Loucy (cell line): ENCODE results near the gene IL23R.
"Not testable (repeated sequence)": the region's sequence is repeated elsewhere in the genome, so short reads cannot be mapped to it uniquely, and the experiment has no call there.

Experiments
- H2AFZ ChIP-seq: fragments of 200-600 bp; sonication (generic); 2 replicates; pipeline ENCODE4 v1.6.0; 2016; ENCODE audit warnings: antibody characterized with exemption, mild to moderate bottlenecking, low read length, moderate library complexity
- H3F3A ChIP-seq: fragments of 200-600 bp; 2 replicates; pipeline ENCODE4 v1.6.0; 2016; ENCODE audit warnings: antibody characterized with exemption, low read depth, mild to moderate bottlenecking
- H3K27me3 ChIP-seq: fragments of 200-600 bp; sonication (generic); 2 replicates; pipeline ENCODE4 v1.6.1; 2014; ENCODE audit warnings: low read length, mild to moderate bottlenecking; ENCODE audit not compliant: insufficient read depth, poor library complexity, severe bottlenecking
- H3K36me3 ChIP-seq: fragments of 200-600 bp; sonication (generic); 2 replicates; pipeline ENCODE4 v1.6.1; 2016; ENCODE audit warnings: low read length; ENCODE audit not compliant: insufficient read depth
- H3K4me1 ChIP-seq: fragments of 200-600 bp; sonication (generic); 2 replicates; pipeline ENCODE4 v1.5.1; 2014; ENCODE audit warnings: low read length, mild to moderate bottlenecking; ENCODE audit not compliant: insufficient read depth, poor library complexity, severe bottlenecking
- H3K4me2 ChIP-seq: fragments of 200-600 bp; sonication (generic); 2 replicates; pipeline ENCODE4 v1.6.0; 2014; ENCODE audit warnings: antibody characterized with exemption, low read length, low read depth, mild to moderate bottlenecking; ENCODE audit not compliant: poor library complexity, severe bottlenecking
- H3K4me3 ChIP-seq: fragments of 200-600 bp; sonication (generic); 2 replicates; pipeline ENCODE4 v1.5.1; 2014; ENCODE audit warnings: low read length, mild to moderate bottlenecking, mixed read lengths; ENCODE audit not compliant: poor library complexity, severe bottlenecking
- H3K79me2 ChIP-seq: fragments of 200-600 bp; sonication (generic); 2 replicates; pipeline ENCODE4 v1.6.1; 2014; ENCODE audit warnings: low read length; ENCODE audit not compliant: insufficient read depth
- H3K9ac ChIP-seq: fragments of 200-600 bp; sonication (generic); 2 replicates; pipeline ENCODE4 v1.6.0; 2014; ENCODE audit warnings: mild to moderate bottlenecking, low read depth, low read length, moderate library complexity; ENCODE audit not compliant: poor library complexity, severe bottlenecking
- H3K9me2 ChIP-seq: fragments of 200-600 bp; sonication (generic); replicated peaks from 2 replicates; pipeline ENCODE4 v1.6.1; 2016; ENCODE audit warnings: low read depth, low read length, mixed read lengths
- H3K9me3 ChIP-seq: fragments of 200-600 bp; sonication (generic); 2 replicates; pipeline ENCODE4 v1.6.1; 2014; ENCODE audit warnings: mild to moderate bottlenecking, antibody characterized with exemption, low read length, low read depth; ENCODE audit not compliant: insufficient read depth
- H4K20me1 ChIP-seq: fragments of 200-600 bp; sonication (generic); 2 replicates; pipeline ENCODE4 v1.6.0; 2014; ENCODE audit warnings: antibody characterized with exemption, low read length, mild to moderate bottlenecking; ENCODE audit not compliant: insufficient read depth, poor library complexity, severe bottlenecking
- CTCF ChIP-seq: fragments of 200-600 bp; sonication (generic); conservative IDR thresholded peaks from 2 replicates; pipeline ENCODE4 v1.5.1; 2014; ENCODE audit warnings: mild to moderate bottlenecking, antibody characterized with exemption, low read length
- EZH2phosphoT487 ChIP-seq: fragments of 200-600 bp; IDR thresholded peaks from 2 replicates; pipeline ENCODE4 v1.6.1; 2018; ENCODE audit warnings: antibody characterized with exemption, mild to moderate bottlenecking, moderate library complexity, borderline replicate concordance

The IL23R gene

GRCh38 chr1:67146539-67146938 is 19.7 kb upstream of the IL23R start:
- no peaks in the 10 kb centered on the region for H3K9me2 ChIP-seq
- H3K79me2 ChIP-seq, result no peaks in the 10 kb centered on the region
- H3F3A ChIP-seq, result no peaks in the 10 kb centered on the region
- no peak overlapping the region for H3K4me3 ChIP-seq
- no peaks in the 10 kb centered on the region for H3K36me3 ChIP-seq
- H4K20me1 ChIP-seq, result no peaks in the 10 kb centered on the region
- H3K9ac ChIP-seq, result no peak overlapping the region
- peaks cover 6% of the 10 kb centered on the region for H3K4me1 ChIP-seq
- H2AFZ ChIP-seq, result no peak overlapping the region
- TF ChIP-seq EZH2phosphoT487 (no peak), CTCF (no peak)
- no peaks in the 10 kb centered on the region for H3K27me3 ChIP-seq
- H3K9me3 ChIP-seq, result no peaks in the 10 kb centered on the region
- H3K4me2 ChIP-seq, result no peak overlapping the region

- H3K4me1 ChIP-seq, H2AFZ ChIP-seq, H3K9ac ChIP-seq, H3K36me3 ChIP-seq, H3K27me3 ChIP-seq, H3K4me3 ChIP-seq, H3K4me2 ChIP-seq, H3K79me2 ChIP-seq, H3K9me3 ChIP-seq, H4K20me1 ChIP-seq, H3F3A ChIP-seq, H3K9me2 ChIP-seq: not testable (repeated sequence)
Measured at GRCh38 chr1:67147973-67148372, 18.3 kb upstream of the IL23R start.

- no peak for TF ChIP-seq CTCF
- no peak for TF ChIP-seq EZH2phosphoT487
- Histone ChIP-seq H3K4me2 (peak overlapping the region; percentile 64), H4K20me1 (no peaks in the 10 kb centered on the region), H3K36me3 (no peaks in the 10 kb centered on the region), H2AFZ (peak overlapping the region; percentile 89), H3K9me3 (no peaks in the 10 kb centered on the region), H3F3A (no peaks in the 10 kb centered on the region), H3K27me3 (no peaks in the 10 kb centered on the region), H3K79me2 (no peaks in the 10 kb centered on the region), H3K9ac (peak overlapping the region; percentile 16), H3K9me2 (no peaks in the 10 kb centered on the region), H3K4me3 (peak overlapping the region; percentile 39), H3K4me1 (peaks cover 6% of the 10 kb centered on the region)
Measured at GRCh38 chr1:67148516-67149178, 17.6 kb upstream of the IL23R start.

GRCh38 chr1:67149179-67149770 is 17.0 kb upstream of the IL23R start:
- H3K9me3 ChIP-seq, result no peaks in the 10 kb centered on the region

More at GRCh38 chr1:67149179-67149770, 17.0 kb upstream of the IL23R start:
- peak overlapping the region; percentile 89 for H2AFZ ChIP-seq
- no peaks in the 10 kb centered on the region for H3F3A ChIP-seq
- TF ChIP-seq CTCF, result peak; percentile 92
- no peak for TF ChIP-seq EZH2phosphoT487
- H3K4me3 ChIP-seq, result peak overlapping the region; percentile 39
- peaks cover 6% of the 10 kb centered on the region for H3K4me1 ChIP-seq
- H3K9ac ChIP-seq, result peak overlapping the region; percentile 16
- peak overlapping the region; percentile 64 for H3K4me2 ChIP-seq
- H3K36me3 ChIP-seq, result no peaks in the 10 kb centered on the region
- H3K9me2 ChIP-seq, result no peaks in the 10 kb centered on the region
- H3K27me3 ChIP-seq, result no peaks in the 10 kb centered on the region
- no peaks in the 10 kb centered on the region for H4K20me1 ChIP-seq
- no peaks in the 10 kb centered on the region for H3K79me2 ChIP-seq
